NCI-H460 (cell line): ENCODE results near the gene CRB3. TPM values are rescaled to one million over a fixed set of nuclear protein-coding genes. Genes with fewer than 3 reads are reported as not detected.

Experiments
- DNase-seq: peaks from one replicate; pipeline ENCODE4 v3.0.0-alpha.2; 2016; ENCODE audit warnings: low read depth; ENCODE audit errors: extremely low read depth
- total RNA-seq: library from RNA; depleted of rRNA; stranded (reverse); fragments of >200 nt; shearing (Covaris generic); gene quantifications from 2 replicates; pipeline ENCODE4 v1.2.3, GENCODE V29; 2014

The CRB3 gene
- total RNA-seq, 1 experiment from 2014 or later, result 0.20 TPM

- no peak for DNase-seq
Observed at GRCh38 chr19:6465006-6465405, 935 bp downstream of the CRB3 start.

- DNase-seq, result no peak
Observed at GRCh38 chr19:6465663-6466062, 1.6 kb downstream of the CRB3 start.

- no peak for DNase-seq
Observed at GRCh38 chr19:6466526-6467248, 2.6 kb downstream of the CRB3 start.

GRCh38 chr19:6467384-6467783, 3.3 kb downstream of the CRB3 start:
- no peak for DNase-seq

GRCh38 chr19:6470173-6470572, 6.1 kb downstream of the CRB3 start:
- DNase-seq, result no peak

GRCh38 chr19:6471076-6471475, 7.0 kb downstream of the CRB3 start:
- DNase-seq, result no peak

- no peak for DNase-seq
Observed at GRCh38 chr19:6472713-6473112, 8.6 kb downstream of the CRB3 start.

GRCh38 chr19:6473647-6474046, 9.6 kb downstream of the CRB3 start:
- DNase-seq, result no peak

GRCh38 chr19:6475321-6476108, 11.4 kb downstream of the CRB3 start:
- DNase-seq, result no peak

GRCh38 chr19:6476155-6476895, 12.3 kb downstream of the CRB3 start:
- peak; percentile 69 for DNase-seq

- DNase-seq, result no peak
Observed at GRCh38 chr19:6476896-6477431, 12.9 kb downstream of the CRB3 start.

- no peak for DNase-seq
Observed at GRCh38 chr19:6478815-6479214, 14.7 kb downstream of the CRB3 start.

- DNase-seq, result no peak
Observed at GRCh38 chr19:6479836-6480398, 15.8 kb downstream of the CRB3 start.

- no peak for DNase-seq
Observed at GRCh38 chr19:6480848-6481415, 16.9 kb downstream of the CRB3 start.

- DNase-seq, result no peak
Observed at GRCh38 chr19:6481541-6482342, 17.7 kb downstream of the CRB3 start, which contains the start of gene DENND1C. TSS of gene DENND1C (minus strand) at chr19:6481787. CDS start at chr19:6481695, 92 bp downstream.

- DNase-seq, result no peak
Observed at GRCh38 chr19:6482343-6482686, 18.2 kb downstream of the CRB3 start.

- DNase-seq, result no peak
Observed at GRCh38 chr19:6483235-6483634, 19.2 kb downstream of the CRB3 start.

- no peak for DNase-seq
Observed at GRCh38 chr19:6484230-6484629, 20.2 kb downstream of the CRB3 start.

- DNase-seq, result no peak
Observed at GRCh38 chr19:6484831-6485230, 20.8 kb downstream of the CRB3 start.
